NCI-H187 (cell line): ENCODE measurements around the gene OAS3.

Source experiments
- DNase-seq, 2 experiments: peaks; one replicate each; lab custom pipeline; 2025; lab: John Stamatoyannopoulos, UW

OAS3 gene

DNA sequence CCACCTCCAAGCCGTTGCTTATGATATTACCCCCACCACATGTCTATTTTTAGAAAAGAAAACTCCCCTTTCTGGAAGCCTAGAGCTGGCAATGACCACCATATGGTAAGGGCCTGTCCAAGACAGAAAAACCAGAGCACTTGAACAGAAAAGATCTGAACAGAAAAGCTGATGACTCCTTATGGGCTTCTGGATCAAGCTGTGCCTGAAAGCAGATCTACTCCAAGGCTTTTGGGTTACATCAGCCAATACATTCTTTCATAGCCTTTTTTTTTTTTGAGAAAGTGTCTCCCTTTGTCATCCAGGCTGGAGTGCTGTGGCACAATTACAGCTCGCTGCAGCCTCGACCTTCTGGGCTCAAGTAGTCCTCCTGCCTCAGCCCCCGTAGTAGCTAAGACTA lies 23.3 kb downstream of the OAS3 start:
- DNase-seq: no peak

DNA sequence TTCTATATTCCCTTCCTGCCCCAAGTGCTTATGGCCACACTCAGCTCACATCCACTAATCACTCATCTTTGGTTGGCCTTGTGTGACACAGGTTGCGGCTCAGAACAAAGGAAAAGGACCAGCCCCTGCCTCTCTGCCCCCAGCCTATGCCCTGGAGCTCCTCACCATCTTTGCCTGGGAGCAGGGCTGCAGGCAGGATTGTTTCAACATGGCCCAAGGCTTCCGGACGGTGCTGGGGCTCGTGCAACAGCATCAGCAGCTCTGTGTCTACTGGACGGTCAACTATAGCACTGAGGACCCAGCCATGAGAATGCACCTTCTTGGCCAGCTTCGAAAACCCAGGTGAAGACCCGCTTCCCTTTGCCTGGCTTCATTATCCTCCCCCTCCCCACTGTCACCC lies 24.3 kb downstream of the OAS3 start:
- DNase-seq: no peak

GRCh38 chr12:112963227-112963861 lies 25.1 kb downstream of the OAS3 start:
- DNase-seq: no peak

DNA sequence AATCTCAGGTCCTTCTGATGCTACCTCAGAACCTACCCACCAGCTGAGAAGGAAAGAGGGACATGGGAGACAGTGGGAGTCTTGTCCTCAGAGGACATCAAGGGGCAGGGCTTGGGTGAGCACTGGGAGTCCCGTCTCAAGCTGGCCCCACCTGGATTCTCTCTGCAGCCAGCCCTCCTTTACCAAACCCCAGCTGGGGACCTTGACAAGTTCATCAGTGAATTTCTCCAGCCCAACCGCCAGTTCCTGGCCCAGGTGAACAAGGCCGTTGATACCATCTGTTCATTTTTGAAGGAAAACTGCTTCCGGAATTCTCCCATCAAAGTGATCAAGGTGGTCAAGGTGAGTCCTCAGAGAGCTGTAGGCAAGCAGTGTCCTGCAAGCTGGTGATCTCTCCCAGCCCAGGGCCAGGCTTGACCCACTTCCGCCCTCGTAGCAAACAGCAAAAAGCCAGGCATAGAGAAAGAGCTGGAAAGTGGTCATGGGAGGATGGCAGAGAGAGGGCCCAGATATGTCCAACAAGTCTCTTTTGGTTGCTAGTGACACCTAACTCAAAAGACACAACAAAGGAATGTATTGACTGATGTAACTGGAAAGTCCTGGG lies 25.9 kb downstream of the OAS3 start:
- no peak for DNase-seq

- DNase-seq: no peak
Measured at GRCh38 chr12:112964915-112965314, 26.6 kb downstream of the OAS3 start.

DNA sequence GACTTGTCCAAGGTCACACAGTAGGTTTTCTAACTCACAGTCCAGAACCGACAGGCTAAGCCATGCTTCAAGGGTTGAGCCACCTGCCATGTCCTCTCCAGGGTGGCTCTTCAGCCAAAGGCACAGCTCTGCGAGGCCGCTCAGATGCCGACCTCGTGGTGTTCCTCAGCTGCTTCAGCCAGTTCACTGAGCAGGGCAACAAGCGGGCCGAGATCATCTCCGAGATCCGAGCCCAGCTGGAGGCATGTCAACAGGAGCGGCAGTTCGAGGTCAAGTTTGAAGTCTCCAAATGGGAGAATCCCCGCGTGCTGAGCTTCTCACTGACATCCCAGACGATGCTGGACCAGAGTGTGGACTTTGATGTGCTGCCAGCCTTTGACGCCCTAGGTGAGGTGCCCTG lies 27.4 kb downstream of the OAS3 start:
- no peak for DNase-seq

- no peak for DNase-seq
Measured at GRCh38 chr12:112967306-112967705, 29.0 kb downstream of the OAS3 start.

GRCh38 chr12:112967858-112968257 lies 29.6 kb downstream of the OAS3 start:
- DNase-seq: no peak

DNA sequence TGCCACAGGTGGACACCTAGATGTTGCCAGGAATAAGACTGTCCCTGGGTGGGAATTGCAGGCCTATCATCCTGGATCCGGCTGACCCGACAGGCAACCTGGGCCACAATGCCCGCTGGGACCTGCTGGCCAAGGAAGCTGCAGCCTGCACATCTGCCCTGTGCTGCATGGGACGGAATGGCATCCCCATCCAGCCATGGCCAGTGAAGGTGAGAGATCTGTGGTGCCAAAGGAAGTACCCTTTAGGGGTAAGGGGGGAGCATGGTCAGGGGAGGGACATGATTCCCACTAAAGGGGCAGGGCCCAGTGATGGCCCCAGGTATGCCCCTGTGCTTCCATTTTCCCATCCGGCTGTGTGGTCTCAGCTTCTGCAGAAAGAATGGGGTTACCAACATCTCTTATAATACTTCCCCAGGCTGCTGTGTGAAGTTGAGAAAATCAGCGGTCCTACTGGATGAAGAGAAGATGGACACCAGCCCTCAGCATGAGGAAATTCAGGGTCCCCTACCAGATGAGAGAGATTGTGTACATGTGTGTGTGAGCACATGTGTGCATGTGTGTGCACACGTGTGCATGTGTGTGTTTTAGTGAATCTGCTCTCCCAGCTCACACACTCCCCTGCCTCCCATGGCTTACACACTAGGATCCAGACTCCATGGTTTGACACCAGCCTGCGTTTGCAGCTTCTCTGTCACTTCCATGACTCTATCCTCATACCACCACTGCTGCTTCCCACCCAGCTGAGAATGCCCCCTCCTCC lies 31.5 kb downstream of the OAS3 start:
- DNase-seq: no peak

DNA sequence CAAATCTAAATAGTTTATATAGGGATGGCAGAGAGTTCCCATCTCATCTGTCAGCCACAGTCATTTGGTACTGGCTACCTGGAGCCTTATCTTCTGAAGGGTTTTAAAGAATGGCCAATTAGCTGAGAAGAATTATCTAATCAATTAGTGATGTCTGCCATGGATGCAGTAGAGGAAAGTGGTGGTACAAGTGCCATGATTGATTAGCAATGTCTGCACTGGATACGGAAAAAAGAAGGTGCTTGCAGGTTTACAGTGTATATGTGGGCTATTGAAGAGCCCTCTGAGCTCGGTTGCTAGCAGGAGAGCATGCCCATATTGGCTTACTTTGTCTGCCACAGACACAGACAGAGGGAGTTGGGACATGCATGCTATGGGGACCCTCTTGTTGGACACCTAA lies 32.1 kb downstream of the OAS3 start:
- DNase-seq: no peak

DNA sequence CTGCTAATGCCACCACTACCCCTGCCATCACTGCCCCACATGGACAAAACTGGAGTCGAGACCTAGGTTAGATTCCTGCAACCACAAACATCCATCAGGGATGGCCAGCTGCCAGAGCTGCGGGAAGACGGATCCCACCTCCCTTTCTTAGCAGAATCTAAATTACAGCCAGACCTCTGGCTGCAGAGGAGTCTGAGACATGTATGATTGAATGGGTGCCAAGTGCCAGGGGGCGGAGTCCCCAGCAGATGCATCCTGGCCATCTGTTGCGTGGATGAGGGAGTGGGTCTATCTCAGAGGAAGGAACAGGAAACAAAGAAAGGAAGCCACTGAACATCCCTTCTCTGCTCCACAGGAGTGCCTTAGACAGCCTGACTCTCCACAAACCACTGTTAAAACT lies 33.0 kb downstream of the OAS3 start:
- no peak for DNase-seq

GRCh38 chr12:112973011-112973735 lies 34.9 kb downstream of the OAS3 start:
- DNase-seq: no peak

- no peak for DNase-seq
Measured at GRCh38 chr12:112973818-112974231, 35.6 kb downstream of the OAS3 start.

DNA sequence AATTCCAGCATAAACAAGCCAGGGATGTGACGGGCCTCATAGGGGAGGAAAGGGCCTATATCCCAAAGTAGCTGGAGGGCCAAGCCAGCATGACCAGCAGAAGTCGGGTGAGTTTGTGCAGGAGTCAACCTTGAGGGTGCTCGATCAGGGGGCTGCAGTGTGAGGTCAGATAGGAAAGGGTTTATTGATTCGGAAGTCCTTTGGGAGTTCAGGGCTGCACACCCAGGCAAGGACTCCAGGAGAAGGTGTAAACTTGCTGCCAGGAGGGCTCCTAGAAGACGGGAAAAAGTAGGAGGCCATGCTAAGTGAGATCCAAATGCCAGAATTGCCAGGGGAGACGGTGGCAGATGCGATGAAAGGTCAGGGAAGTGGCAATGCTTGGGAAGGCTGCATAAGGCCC lies 36.6 kb downstream of the OAS3 start:
- DNase-seq: no peak

DNA sequence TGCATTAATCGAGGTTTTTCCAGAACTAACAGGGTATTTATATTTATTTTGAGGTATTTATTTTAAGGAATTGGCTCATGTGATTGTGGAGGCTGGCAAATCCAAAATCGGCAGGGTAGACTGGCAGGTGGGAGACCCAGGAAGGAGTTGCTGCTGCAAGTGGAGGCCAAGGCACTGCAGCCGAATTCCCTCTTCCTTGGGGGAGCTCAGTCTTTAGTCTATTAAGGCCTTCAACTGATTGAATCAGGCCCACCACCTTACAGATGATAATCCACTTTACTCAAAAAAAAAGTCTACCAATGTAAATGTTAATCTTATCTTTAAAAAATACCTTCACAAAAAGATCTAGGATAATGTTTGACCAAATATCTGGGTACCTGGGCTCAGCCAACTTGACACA lies 38.9 kb downstream of the OAS3 start:
- DNase-seq: no peak

DNA sequence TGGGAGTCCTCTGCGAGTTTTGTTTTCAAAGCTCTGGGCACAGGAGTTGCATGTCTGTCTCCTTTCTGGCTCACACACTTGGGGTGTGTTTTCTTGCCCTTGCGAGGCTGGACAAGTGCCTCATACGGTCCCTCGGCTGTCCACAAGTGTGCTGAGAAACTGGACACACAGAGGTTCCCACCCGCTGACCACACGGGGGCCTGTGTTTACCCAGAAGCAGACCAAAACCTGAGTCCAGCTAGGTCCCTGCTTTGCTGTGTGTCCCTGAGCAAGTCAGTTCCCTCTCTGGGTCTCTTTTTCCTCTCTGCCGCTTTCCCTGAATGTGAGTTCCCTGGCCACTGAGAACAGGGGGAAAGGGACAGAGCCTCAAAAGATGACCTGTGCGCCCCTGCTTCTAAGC lies 39.4 kb downstream of the OAS3 start:
- DNase-seq: no peak

DNA sequence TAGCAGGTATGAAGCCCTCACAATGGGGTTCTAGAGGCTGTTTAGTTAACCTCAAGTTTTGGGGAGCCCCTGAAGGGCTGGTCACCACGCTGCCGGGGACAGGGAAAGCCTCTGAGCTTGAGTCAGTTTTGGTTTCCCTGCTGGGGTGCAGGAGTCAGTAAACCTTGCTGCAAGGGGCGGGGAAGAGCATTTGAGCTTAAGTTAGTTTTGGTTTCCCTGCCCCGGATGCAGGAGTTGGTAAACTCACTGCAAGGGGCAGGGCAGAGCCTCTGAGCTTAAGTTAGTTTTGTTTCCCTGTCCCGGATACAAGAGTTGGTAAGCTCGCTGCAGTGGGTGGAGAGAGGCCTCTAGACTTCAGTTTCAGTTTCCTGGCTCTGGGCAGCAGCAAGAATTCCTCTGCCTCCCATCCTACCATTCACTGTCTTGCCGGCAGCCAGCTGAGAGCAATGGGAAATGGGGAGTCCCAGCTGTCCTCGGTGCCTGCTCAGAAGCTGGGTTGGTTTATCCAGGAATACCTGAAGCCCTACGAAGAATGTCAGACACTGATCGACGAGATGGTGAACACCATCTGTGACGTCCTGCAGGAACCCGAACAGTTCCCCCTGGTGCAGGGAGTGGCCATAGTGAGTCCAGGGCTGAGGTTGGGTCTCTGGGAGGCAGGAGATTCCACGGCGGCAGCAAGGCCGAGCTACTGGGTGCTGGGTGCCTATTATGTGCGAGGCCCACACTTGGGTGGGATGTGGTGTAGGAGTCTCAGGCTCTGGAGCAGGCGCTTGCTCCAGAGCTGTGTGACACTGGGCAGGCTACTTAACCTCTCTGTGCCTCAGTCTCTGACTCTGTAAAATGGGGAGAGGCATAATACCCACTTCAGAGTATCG lies 40.1 kb downstream of the OAS3 start, which contains the start of gene OAS2:
OAS2 (plus strand) TSS at position 357 of the 878 bp plus-strand sequence; CDS start at position 447, 90 bp downstream.
- no peak for DNase-seq

DNA sequence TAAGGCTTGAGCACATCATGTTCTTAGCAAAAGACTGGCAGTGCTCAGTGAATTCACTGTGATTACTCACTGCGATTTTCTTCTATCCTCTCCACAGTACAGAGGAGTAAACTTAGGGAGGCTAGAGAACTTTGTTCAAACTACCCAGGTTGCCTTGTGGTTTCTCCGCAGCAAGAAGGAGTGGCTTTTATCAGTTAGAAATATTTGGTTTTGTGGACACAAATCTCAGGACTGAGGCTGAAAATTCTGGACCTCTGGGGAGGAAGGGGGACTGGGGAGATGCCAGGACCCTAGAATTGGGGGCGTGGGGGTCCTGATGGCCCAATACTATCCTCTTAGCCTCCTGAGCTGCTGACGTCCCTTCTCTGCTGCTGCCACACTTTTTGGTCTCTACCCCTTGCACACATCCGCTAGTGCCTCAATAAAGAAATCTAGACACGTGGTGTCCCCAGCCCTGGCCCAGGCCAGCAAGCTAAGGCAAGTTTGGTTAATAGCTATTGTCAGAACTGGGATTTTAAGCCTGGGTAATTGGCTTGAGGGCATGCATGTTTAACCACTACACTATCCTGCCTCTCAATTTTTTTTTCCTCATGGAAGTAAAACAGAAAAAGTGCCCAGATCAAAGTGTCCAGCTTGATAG lies 40.9 kb downstream of the OAS3 start:
- DNase-seq: no peak

DNA sequence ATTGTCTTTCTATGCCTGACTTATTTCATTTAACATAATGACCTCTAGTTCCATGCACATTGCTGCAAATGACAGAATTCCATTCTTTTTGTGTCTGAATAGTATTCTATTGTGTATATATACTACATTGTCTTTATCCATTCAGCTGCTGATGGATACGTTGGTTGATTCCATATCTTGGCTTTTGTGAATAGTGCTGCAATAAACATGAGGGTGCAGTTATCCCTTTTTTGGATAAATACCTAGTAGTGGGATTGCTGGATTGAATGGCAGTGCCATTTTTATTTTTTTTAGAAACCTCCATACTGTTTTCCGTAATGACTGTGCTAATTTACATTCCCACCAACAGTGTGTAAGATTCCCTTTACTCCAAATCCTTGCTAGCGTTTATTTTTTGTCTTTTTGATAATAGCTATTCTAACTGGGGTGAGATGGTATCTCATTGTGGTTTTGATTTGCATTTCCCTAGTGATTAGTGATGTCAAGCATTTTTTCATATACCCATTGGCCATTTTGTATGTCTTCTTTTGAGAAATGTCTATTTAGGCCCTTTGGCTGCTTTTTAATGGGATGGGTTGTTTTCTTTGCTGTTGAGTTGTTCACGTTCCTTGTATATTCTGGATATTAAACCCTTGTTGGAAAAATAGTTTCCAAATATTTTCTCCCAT lies 42.4 kb downstream of the OAS3 start:
- DNase-seq: no peak

- no peak for DNase-seq
Measured at GRCh38 chr12:112985642-112986290, 47.5 kb downstream of the OAS3 start.
